Activated CD4-positive, alpha-beta memory T cell treated with anti-CD3 and anti-CD28 coated beads, Interleukin-2, amount 10 ng/mL, durations not matched to agents 7 days and 5 days (primary cell): ENCODE results near the gene PRMT5. TPM values are rescaled to one million over a fixed set of nuclear protein-coding genes. Genes with fewer than 3 reads are reported as not detected.
A peak's percentile ranks its signal among the peaks of the same experiment; 100 is the strongest.
"Not testable (repeated sequence)": the region's sequence is repeated elsewhere in the genome, so short reads cannot be mapped to it uniquely, and the experiment has no call there.

Source experiments
- CTCF ChIA-PET: fragments of 350-600 bp; sonication (Branson Sonifier 250); formaldehyde crosslinking; loops from one replicate; lab custom pipeline; 2021; ENCODE audit warnings: antibody characterized with exemption, inconsistent platforms; lab: Charles Lee
- POLR2A ChIA-PET: fragments of 350-600 bp; sonication (Branson Sonifier 250); formaldehyde crosslinking; loops from one replicate; lab custom pipeline; 2021; ENCODE audit warnings: antibody characterized with exemption; lab: Charles Lee
- DNase-seq: peaks from one replicate; pipeline ENCODE4 v3.0.0-alpha.2; 2020
- H3K27ac Mint-ChIP-seq: one replicate; pipeline ENCODE4 v1.8.0; 2021; ENCODE audit warnings: mild to moderate bottlenecking, mixed read lengths
- H3K27me3 Mint-ChIP-seq: one replicate; pipeline ENCODE4 v1.8.0; 2021; ENCODE audit warnings: mixed read lengths
- H3K36me3 Mint-ChIP-seq: one replicate; pipeline ENCODE4 v1.8.0; 2021; ENCODE audit warnings: low read depth, mixed read lengths
- H3K4me1 Mint-ChIP-seq: one replicate; pipeline ENCODE4 v1.8.0; 2021; ENCODE audit warnings: mixed read lengths
- H3K4me3 Mint-ChIP-seq: one replicate; pipeline ENCODE4 v1.8.0; 2021; ENCODE audit warnings: mild to moderate bottlenecking, mixed read lengths
- H3K9me3 Mint-ChIP-seq: one replicate; pipeline ENCODE4 v1.8.0; 2021; ENCODE audit warnings: mixed read lengths
- total RNA-seq, 2 experiments: library from RNA; stranded (reverse); gene quantifications; one replicate each; pipeline ENCODE4 v1.2.3, GENCODE V29; 2021

Gene PRMT5
- total RNA-seq, 2 experiments from 2014 or later: 46.3 to 49.8 TPM

GRCh38 chr14:22965916-22966782 lies 37.0 kb upstream of the PRMT5 start:
- H3K27ac Mint-ChIP-seq, H3K27me3 Mint-ChIP-seq, POLR2A ChIA-PET, H3K9me3 Mint-ChIP-seq, H3K36me3 Mint-ChIP-seq, H3K4me3 Mint-ChIP-seq, DNase-seq, H3K4me1 Mint-ChIP-seq: not testable (repeated sequence)
- CTCF ChIA-PET: interaction anchor here (0.7 to 2.1 kb wide), 3 partner anchors 20 to 396 kb away, joined by 3 to 10 read pairs (median 3); partner anchors contain the start of gene CDH24

- no peak for DNase-seq
- ChIA-PET POLR2A (interaction anchor here (1.0 to 1.7 kb wide), 3 partner anchors 13 to 45 kb away, joined by 3 to 5 read pairs (median 3); partner anchors contain the start of gene PRMT5), CTCF (interaction anchor here (1.0 to 4.2 kb wide), 4 partner anchors 10 to 106 kb away, joined by 3 to 18 read pairs (median 6); no protein-coding TSS in a partner anchor)
- no peaks in the 10 kb centered on the region for H3K36me3 Mint-ChIP-seq
- H3K4me3 Mint-ChIP-seq: no peak overlapping the region
- H3K4me1 Mint-ChIP-seq: peaks cover 4% of the 10 kb centered on the region
- no peak overlapping the region for H3K27ac Mint-ChIP-seq
- peaks cover 5% of the 10 kb centered on the region for H3K27me3 Mint-ChIP-seq
- no peaks in the 10 kb centered on the region for H3K9me3 Mint-ChIP-seq
Measured at GRCh38 chr14:22962061-22962676, 33.0 kb upstream of the PRMT5 start.

GRCh38 chr14:22955702-22956569 lies 26.8 kb upstream of the PRMT5 start:
- peaks cover 3% of the 10 kb centered on the region for H3K27me3 Mint-ChIP-seq
- H3K4me1 Mint-ChIP-seq: peaks cover 30% of the 10 kb centered on the region
- H3K36me3 Mint-ChIP-seq: peaks cover 32% of the 10 kb centered on the region
- no peak for DNase-seq
- ChIA-PET POLR2A (interaction anchor here (0.6 to 4.1 kb wide), 30 partner anchors 10 to 1170 kb away, joined by 3 to 33 read pairs (median 4); partner anchors contain the start of genes ACIN1, AJUBA, DAD1 and LRP10), CTCF (interaction anchor here (0.7 to 3.2 kb wide), 23 partner anchors 14 to 386 kb away, joined by 3 to 25 read pairs (median 5); partner anchors contain the start of genes ACIN1, C14orf119, CDH24 and MRPL52)
- peak overlapping the region; percentile 91 for H3K4me3 Mint-ChIP-seq
- H3K27ac Mint-ChIP-seq: peak overlapping the region; percentile 79
- no peaks in the 10 kb centered on the region for H3K9me3 Mint-ChIP-seq

GRCh38 chr14:22952418-22952817 lies 23.2 kb upstream of the PRMT5 start:
- no peak overlapping the region for H3K27ac Mint-ChIP-seq
- peaks cover 26% of the 10 kb centered on the region for H3K4me1 Mint-ChIP-seq
- no peaks in the 10 kb centered on the region for H3K27me3 Mint-ChIP-seq
- no peak for DNase-seq
- peaks cover 45% of the 10 kb centered on the region for H3K36me3 Mint-ChIP-seq
- POLR2A ChIA-PET: no interaction called here
- H3K9me3 Mint-ChIP-seq: no peaks in the 10 kb centered on the region
- no peak overlapping the region for H3K4me3 Mint-ChIP-seq
- CTCF ChIA-PET: interaction anchor here (1.0 to 1.7 kb wide), 2 partner anchors 8 to 23 kb away, joined by 5 to 7 read pairs; partner anchors contain the start of gene PRMT5

- H3K4me3 Mint-ChIP-seq, DNase-seq, POLR2A ChIA-PET, H3K27ac Mint-ChIP-seq, H3K27me3 Mint-ChIP-seq, H3K9me3 Mint-ChIP-seq: not testable (repeated sequence)
- CTCF ChIA-PET: interaction anchor here (1.0 to 1.7 kb wide), 3 partner anchors 8 to 35 kb away, joined by 4 to 7 read pairs (median 5); partner anchors contain the start of gene PRMT5
- peaks cover 24% of the 10 kb centered on the region for H3K4me1 Mint-ChIP-seq
- peaks cover 52% of the 10 kb centered on the region for H3K36me3 Mint-ChIP-seq
Measured at GRCh38 chr14:22951795-22952194, 22.6 kb upstream of the PRMT5 start.

- POLR2A ChIA-PET: interaction anchor here (0.9 to 3.4 kb wide), 3 partner anchors 10 to 357 kb away, joined by 3 to 23 read pairs (median 3); partner anchors contain the start of genes DAD1, HAUS4 and PRMT5
- H3K4me3 Mint-ChIP-seq: no peak overlapping the region
- DNase-seq: no peak
- peaks cover 36% of the 10 kb centered on the region for H3K36me3 Mint-ChIP-seq
- no peak overlapping the region for H3K27ac Mint-ChIP-seq
- no peaks in the 10 kb centered on the region for H3K4me1 Mint-ChIP-seq
- CTCF ChIA-PET: interaction anchor here (0.7 to 4.0 kb wide), 10 partner anchors 11 to 77 kb away, joined by 3 to 21 read pairs (median 4); partner anchors contain the start of genes AJUBA, HAUS4 and PRMT5
- no peaks in the 10 kb centered on the region for H3K27me3 Mint-ChIP-seq
- H3K9me3 Mint-ChIP-seq: no peaks in the 10 kb centered on the region
Measured at GRCh38 chr14:22945642-22946041, 16.5 kb upstream of the PRMT5 start.

- no peaks in the 10 kb centered on the region for H3K9me3 Mint-ChIP-seq
- H3K27me3 Mint-ChIP-seq: no peaks in the 10 kb centered on the region
- ChIA-PET CTCF (interaction anchor here (0.6 to 1.8 kb wide), 4 partner anchors 10 to 201 kb away, joined by 3 to 5 read pairs (median 3); partner anchors contain the start of gene PRMT5), POLR2A (interaction anchor here (1.5 kb wide), 1 partner anchor 10 kb away, joined by 6 read pairs; the partner anchor contains the start of gene PRMT5)
- H3K27ac Mint-ChIP-seq: no peak overlapping the region
- no peaks in the 10 kb centered on the region for H3K4me1 Mint-ChIP-seq
- no peak overlapping the region for H3K4me3 Mint-ChIP-seq
- no peak for DNase-seq
- H3K36me3 Mint-ChIP-seq: peaks cover 12% of the 10 kb centered on the region
Measured at GRCh38 chr14:22939684-22940083, 10.5 kb upstream of the PRMT5 start.

- no peak for DNase-seq
- H3K27ac Mint-ChIP-seq: no peak overlapping the region
- ChIA-PET CTCF (interaction anchor here (0.6 to 1.4 kb wide), 7 partner anchors 38 to 160 kb away, joined by 3 to 5 read pairs (median 4); no protein-coding TSS in a partner anchor), POLR2A (interaction anchor here (1.5 kb wide), 1 partner anchor 38 kb away, joined by 3 read pairs; no protein-coding TSS in a partner anchor)
- H3K4me3 Mint-ChIP-seq: no peak overlapping the region
- peaks cover 3% of the 10 kb centered on the region for H3K4me1 Mint-ChIP-seq
- H3K36me3 Mint-ChIP-seq: peaks cover 9% of the 10 kb centered on the region
- no peaks in the 10 kb centered on the region for H3K9me3 Mint-ChIP-seq
- no peaks in the 10 kb centered on the region for H3K27me3 Mint-ChIP-seq
Measured at GRCh38 chr14:22935156-22935555, 6.0 kb upstream of the PRMT5 start.

GRCh38 chr14:22932146-22932545 lies 3.0 kb upstream of the PRMT5 start:
- ChIA-PET CTCF (interaction anchor here (0.7 kb wide), 1 partner anchor 46 kb away, joined by 3 read pairs; no protein-coding TSS in a partner anchor), POLR2A (no interaction called here)
- Mint-ChIP-seq H3K36me3 (peaks cover 8% of the 10 kb centered on the region), H3K4me3 (no peak overlapping the region), H3K27me3 (no peaks in the 10 kb centered on the region), H3K9me3 (no peaks in the 10 kb centered on the region), H3K4me1 (peaks cover 7% of the 10 kb centered on the region), H3K27ac (no peak overlapping the region)
- DNase-seq: no peak

GRCh38 chr14:22929961-22930364 lies 787 bp upstream of the PRMT5 start:
- H3K36me3 Mint-ChIP-seq: peaks cover 24% of the 10 kb centered on the region
- ChIA-PET CTCF (interaction anchor here (0.7 to 2.8 kb wide), 39 partner anchors 9 to 391 kb away, joined by 3 to 49 read pairs (median 5); partner anchors contain the start of genes AJUBA, DAD1, HAUS4 and LRP10), POLR2A (interaction anchor here (0.6 to 4.8 kb wide), 23 partner anchors 9 to 1023 kb away, joined by 3 to 80 read pairs (median 4); partner anchors contain the start of genes ACIN1, C14orf119, DAD1 and HAUS4)
- H3K27ac Mint-ChIP-seq: no peak overlapping the region
- no peak for DNase-seq
- no peak overlapping the region for H3K4me3 Mint-ChIP-seq
- H3K4me1 Mint-ChIP-seq: peaks cover 21% of the 10 kb centered on the region
- H3K27me3 Mint-ChIP-seq: no peaks in the 10 kb centered on the region
- no peaks in the 10 kb centered on the region for H3K9me3 Mint-ChIP-seq
